ENCODE results near the gene TBC1D2.
"Not testable (repeated sequence)": the region's sequence is repeated elsewhere in the genome, so short reads cannot be mapped to it uniquely, and the experiment has no call there.

The TBC1D2 gene

DNA sequence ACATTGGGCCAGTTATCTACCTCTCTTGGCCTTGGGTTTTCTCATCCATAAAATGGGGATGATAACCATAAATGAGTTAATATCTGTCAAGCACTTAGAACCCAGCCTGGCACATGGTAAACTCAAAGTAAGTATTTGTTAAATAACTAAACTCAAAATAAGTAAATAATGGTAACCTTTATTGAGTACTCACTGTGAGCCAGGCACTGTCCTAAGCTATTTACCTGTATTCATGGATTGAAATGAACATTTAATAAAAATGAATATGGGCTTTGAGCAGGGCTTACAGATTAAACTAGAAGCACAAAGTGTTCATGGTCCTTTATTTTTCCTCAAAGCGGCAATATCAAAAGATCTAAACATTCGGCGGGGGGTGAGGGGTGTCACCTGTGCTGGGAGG lies 79.7 kb downstream of the TBC1D2 start:
- Histone ChIP-seq H3K27ac (ENCODE audit: low read length) (no peak overlapping the region), H3K9ac (ENCODE audit: low read length) (no peak overlapping the region), H3K36me3 (replicated peaks; ENCODE audit: low read depth, low read length) (no peaks in the 10 kb centered on the region), H3K4me2 (ENCODE audit: low read length) (no peak overlapping the region), H2AFZ (ENCODE audit: low read depth, low read length) (no peak overlapping the region), H3K27me3 (ENCODE audit: low read depth, low read length) (peaks cover 14% of the 10 kb centered on the region), H3K79me2 (ENCODE audit: low read length) (no peaks in the 10 kb centered on the region), H3K4me1 (ENCODE audit: low read length) (peaks cover 3% of the 10 kb centered on the region; the same call in 1 of the 2 replicates), H3K9me3 (ENCODE audit: insufficient read depth, low read length) (no peaks in the 10 kb centered on the region), H4K20me1 (ENCODE audit: insufficient read depth, low read length) (no peaks in the 10 kb centered on the region), H3K4me3 (ENCODE audit: low read length) (no peak overlapping the region)
- TF ChIP-seq, protein P1, sequence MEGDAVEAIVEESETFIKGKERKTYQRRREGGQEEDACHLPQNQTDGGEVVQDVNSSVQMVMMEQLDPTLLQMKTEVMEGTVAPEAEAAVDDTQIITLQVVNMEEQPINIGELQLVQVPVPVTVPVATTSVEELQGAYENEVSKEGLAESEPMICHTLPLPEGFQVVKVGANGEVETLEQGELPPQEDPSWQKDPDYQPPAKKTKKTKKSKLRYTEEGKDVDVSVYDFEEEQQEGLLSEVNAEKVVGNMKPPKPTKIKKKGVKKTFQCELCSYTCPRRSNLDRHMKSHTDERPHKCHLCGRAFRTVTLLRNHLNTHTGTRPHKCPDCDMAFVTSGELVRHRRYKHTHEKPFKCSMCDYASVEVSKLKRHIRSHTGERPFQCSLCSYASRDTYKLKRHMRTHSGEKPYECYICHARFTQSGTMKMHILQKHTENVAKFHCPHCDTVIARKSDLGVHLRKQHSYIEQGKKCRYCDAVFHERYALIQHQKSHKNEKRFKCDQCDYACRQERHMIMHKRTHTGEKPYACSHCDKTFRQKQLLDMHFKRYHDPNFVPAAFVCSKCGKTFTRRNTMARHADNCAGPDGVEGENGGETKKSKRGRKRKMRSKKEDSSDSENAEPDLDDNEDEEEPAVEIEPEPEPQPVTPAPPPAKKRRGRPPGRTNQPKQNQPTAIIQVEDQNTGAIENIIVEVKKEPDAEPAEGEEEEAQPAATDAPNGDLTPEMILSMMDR (IDR thresholded peaks at IDR 0.05; ENCODE audit: low read depth, low read length) = no peak
- TF ChIP-seq EZH2phosphoT487 (IDR thresholded peaks at IDR 0.05; ENCODE audit: low read depth) = no peak

DNA sequence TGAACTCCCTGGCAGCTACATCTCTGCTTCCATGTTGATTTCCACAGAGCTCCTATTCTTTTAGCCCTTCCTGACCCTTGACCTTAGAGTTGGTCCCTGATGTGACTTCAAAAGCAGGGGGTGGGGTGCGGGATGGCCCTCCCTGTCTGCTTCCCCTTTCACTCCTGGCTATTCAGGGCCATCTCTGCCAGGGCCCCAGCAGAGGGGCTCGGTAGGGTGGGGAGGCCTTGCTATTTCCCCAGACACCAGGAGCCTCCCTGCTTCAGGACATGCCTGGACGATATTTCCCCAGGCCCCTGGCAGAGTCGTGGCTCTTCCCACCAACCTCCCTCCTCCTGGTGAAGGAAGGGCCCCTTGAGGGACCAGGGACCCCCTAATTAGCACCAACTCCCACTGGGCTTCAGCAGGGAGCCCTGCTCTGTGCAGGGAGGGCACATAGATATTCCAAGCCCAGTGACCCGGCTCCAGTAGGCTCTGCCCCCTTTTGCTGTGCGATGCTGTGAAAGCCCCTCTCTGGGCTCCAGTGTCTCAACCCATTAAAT lies 80.3 kb downstream of the TBC1D2 start:
- no peak overlapping the region for H3K4me2 ChIP-seq (ENCODE audit: low read length)
- H3K36me3 ChIP-seq (replicated peaks; ENCODE audit: low read depth, low read length) = no peaks in the 10 kb centered on the region
- H3K27ac ChIP-seq (ENCODE audit: low read length) = no peak overlapping the region
- no peaks in the 10 kb centered on the region for H4K20me1 ChIP-seq (ENCODE audit: insufficient read depth, low read length)
- TF ChIP-seq, protein P1 (IDR thresholded peaks at IDR 0.05; ENCODE audit: low read depth, low read length) = no peak
- TF ChIP-seq EZH2phosphoT487 (IDR thresholded peaks at IDR 0.05; ENCODE audit: low read depth) = no peak
- no peaks in the 10 kb centered on the region for H3K9me3 ChIP-seq (ENCODE audit: insufficient read depth, low read length)
- peaks cover 3% of the 10 kb centered on the region; the same call in 1 of the 2 replicates for H3K4me1 ChIP-seq (ENCODE audit: low read length)
- H3K9ac ChIP-seq (ENCODE audit: low read length) = no peak overlapping the region
- H3K27me3 ChIP-seq (ENCODE audit: low read depth, low read length) = peaks cover 14% of the 10 kb centered on the region
- H3K4me3 ChIP-seq (ENCODE audit: low read length) = no peak overlapping the region
- no peaks in the 10 kb centered on the region for H3K79me2 ChIP-seq (ENCODE audit: low read length)
- H2AFZ ChIP-seq (ENCODE audit: low read depth, low read length) = no peak overlapping the region

DNA sequence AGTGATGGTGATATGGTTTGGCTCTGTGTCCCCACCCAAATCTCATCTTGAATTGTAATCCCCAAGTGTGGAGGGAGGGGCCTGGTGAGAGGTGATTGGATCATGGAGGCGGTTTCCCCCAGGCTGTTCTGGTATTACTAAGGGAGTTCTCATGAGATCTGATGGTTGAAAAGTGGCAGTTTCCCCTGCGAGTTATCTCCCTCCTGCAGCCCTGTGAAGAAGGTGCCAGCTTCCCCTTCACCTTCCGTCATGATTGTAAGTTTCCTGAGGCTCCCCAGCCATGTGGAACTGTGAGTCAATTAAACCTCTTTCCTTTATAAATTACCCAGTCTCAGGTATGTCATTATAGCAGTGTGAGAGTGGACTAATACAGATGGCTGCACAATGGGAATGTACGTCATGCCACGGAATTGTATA lies 80.9 kb downstream of the TBC1D2 start:
- not testable (repeated sequence) for H3K79me2 ChIP-seq (ENCODE audit: low read length); H3K9me3 ChIP-seq (ENCODE audit: insufficient read depth, low read length); H3K9ac ChIP-seq (ENCODE audit: low read length); H3K27ac ChIP-seq (ENCODE audit: low read length); H2AFZ ChIP-seq (ENCODE audit: low read depth, low read length); H3K36me3 ChIP-seq (replicated peaks; ENCODE audit: low read depth, low read length); H3K4me1 ChIP-seq (ENCODE audit: low read length); H3K4me3 ChIP-seq (ENCODE audit: low read length); H4K20me1 ChIP-seq (ENCODE audit: insufficient read depth, low read length); H3K4me2 ChIP-seq (ENCODE audit: low read length)
- H3K27me3 ChIP-seq (ENCODE audit: low read depth, low read length) = peaks cover 14% of the 10 kb centered on the region

DNA sequence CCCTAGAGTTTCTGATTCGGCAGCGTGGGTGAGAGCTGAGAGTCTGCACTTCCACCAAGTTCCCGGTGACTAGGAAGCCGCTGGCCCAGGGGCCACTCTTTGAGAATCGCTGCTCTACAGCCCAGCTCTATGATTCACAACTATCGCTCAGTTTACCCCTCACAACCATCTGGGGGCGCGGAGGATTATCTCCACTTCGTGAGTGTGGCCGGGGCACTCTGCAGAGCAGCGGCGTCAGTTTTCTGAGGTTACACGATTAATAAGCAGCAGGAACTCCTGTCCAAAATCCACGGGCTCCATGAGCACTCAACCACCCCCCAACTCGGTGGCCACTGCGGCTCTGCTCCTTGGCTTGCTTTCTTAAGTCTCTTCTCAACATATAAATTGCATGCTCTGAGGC lies 82.3 kb downstream of the TBC1D2 start:
- no peaks in the 10 kb centered on the region for H3K9me3 ChIP-seq (ENCODE audit: insufficient read depth, low read length)
- H3K9ac ChIP-seq (ENCODE audit: low read length) = no peak overlapping the region
- no peaks in the 10 kb centered on the region for H3K36me3 ChIP-seq (replicated peaks; ENCODE audit: low read depth, low read length)
- H2AFZ ChIP-seq (ENCODE audit: low read depth, low read length) = no peak overlapping the region
- peaks cover 18% of the 10 kb centered on the region for H3K4me1 ChIP-seq (ENCODE audit: low read length)
- no peak overlapping the region for H3K4me2 ChIP-seq (ENCODE audit: low read length)
- H3K27ac ChIP-seq (ENCODE audit: low read length) = no peak overlapping the region
- TF ChIP-seq, protein P1 (IDR thresholded peaks at IDR 0.05; ENCODE audit: low read depth, low read length) = no peak
- TF ChIP-seq EZH2phosphoT487 (IDR thresholded peaks at IDR 0.05; ENCODE audit: low read depth) = no peak
- H3K4me3 ChIP-seq (ENCODE audit: low read length) = no peak overlapping the region
- no peaks in the 10 kb centered on the region for H3K79me2 ChIP-seq (ENCODE audit: low read length)
- peaks cover 14% of the 10 kb centered on the region for H3K27me3 ChIP-seq (ENCODE audit: low read depth, low read length)
- no peaks in the 10 kb centered on the region for H4K20me1 ChIP-seq (ENCODE audit: insufficient read depth, low read length)
